SIG-M5 treated with dmso at 0.1 percent for 504 hours (cell line): Measurements from ENCODE around the gene GOLGA8F.
"Not testable (repeated sequence)": the region's sequence is repeated elsewhere in the genome, so short reads cannot be mapped to it uniquely, and the experiment has no call there.

Experiments used
- DNase-seq: peaks from one replicate; lab custom pipeline; 2025; ENCODE audit not compliant: unreplicated experiment; lab: John Stamatoyannopoulos, UW

The GOLGA8F gene, protein sequence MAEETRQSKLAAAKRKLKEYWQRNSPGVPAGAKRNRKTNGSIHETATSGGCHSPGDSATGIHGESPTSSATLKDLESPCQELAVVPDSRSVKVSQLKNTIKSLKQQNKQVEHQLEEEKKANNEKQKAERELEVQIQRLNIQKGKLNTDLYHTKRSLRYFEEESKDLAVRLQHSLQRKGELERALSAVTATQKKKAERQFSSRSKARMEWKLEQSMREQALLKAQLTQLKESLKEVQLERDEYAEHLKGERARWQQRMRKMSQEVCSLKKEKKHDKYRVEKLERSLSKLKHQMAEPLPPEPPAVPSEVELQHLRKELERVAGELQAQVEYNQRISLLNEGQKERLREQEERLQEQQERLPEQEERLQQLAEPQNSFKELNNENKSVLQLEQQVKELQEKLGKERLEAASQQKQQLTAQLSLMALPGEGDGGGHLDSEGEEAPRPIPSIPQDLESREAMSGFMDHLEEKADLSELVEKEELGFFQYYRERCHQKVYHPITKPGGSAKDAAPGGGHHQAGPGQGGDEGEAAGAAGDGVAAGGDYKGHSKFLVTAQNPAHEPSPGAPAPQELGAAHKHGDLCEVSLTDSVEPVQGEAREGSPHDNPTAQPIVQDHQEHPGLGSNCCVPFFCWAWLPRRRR

DNA sequence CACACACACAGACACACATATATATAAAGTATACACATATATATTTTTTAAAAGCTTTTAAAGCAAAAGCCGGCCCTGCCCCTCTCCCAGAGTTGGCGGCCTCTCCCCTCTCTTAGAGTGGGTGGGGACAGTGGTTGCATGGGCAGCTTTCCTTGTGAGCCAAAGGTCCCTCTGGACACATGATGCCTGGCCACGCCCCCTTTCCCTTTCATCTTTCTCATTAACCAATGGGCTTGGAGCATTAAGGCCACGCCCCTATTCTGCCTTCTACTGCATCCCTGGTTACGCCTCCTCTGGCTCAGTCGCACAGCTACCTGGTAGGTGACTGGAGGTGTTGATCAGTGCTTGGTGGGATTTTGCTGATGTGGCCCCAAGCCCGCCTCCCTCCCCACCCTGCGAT is at the start of gene GOLGA8F:
Gene GOLGA8F (plus strand): TSS at position 301 of the 400 bp plus-strand sequence. CDS start 98 bp downstream, at position 399.
- DNase-seq, result not testable (repeated sequence)

- not testable (repeated sequence) for DNase-seq
Observed at GRCh38 chr15:28357984-28358383, 20.5 kb upstream of the GOLGA8F start, which contains the start of gene GOLGA6L24. Gene GOLGA6L24 (minus strand): TSS chr15:28358084. CDS start chr15:28358023, 61 bp downstream.

DNA sequence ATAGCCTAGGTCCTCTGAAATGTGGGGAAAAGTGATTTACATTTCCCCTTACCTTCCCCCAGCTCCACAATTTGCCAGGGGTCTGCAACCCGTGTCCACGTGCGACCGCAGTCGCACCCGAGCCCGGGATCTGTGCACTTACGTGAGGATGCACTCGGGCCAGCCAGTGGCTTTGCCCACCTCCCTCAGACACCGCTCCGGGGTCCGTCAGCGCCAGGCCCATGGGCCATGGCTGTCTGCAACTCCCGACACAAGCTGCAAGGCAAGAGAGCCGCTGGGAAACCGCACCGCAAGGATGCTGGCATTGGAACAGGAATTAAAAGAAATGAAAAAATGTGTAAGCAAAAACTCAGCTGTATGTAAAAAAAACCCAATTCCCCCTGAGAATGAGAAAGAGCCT is 13.0 kb upstream of the GOLGA8F start:
- not testable (repeated sequence) for DNase-seq

GRCh38 chr15:28380053-28380452 is 1.6 kb downstream of the GOLGA8F start:
- not testable (repeated sequence) for DNase-seq

DNA sequence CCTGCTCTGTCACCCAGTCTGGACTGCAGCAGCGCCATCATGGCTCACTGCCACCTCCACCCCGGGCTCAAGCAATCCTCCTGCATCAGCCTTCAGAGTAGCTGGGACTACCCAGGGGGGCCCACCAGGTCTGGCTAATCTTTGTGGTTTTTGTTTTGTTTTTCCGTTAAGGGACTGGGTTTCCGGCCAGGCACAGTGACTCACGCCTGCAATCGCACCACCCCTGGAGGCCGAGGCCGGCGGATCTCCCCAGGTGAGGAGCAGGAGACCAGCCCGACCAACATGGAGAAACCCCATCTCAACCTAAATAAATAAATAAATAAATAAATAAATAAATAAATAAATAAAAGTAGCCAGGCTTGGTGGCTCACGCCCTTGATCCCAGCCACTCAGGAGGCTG is 17.6 kb downstream of the GOLGA8F start:
- not testable (repeated sequence) for DNase-seq

GRCh38 chr15:28402774-28403435 is 24.4 kb downstream of the GOLGA8F start:
- not testable (repeated sequence) for DNase-seq

GRCh38 chr15:28420470-28420869 is 42.0 kb downstream of the GOLGA8F start:
- DNase-seq, result not testable (repeated sequence)

GRCh38 chr15:28435594-28435993 is 57.1 kb downstream of the GOLGA8F start:
- not testable (repeated sequence) for DNase-seq
